Occipital lobe (tissue), 3 donors: ENCODE results near the gene HOXD1. TPM values are rescaled to one million over a fixed set of nuclear protein-coding genes. Genes with fewer than 3 reads are reported as not detected.

Experiments used
- DNase-seq: peaks from one replicate; lab custom pipeline; 2025; lab: John Stamatoyannopoulos, UW
- small RNA-seq: library from RNA; depleted of rRNA; stranded (forward); fragments of <200 nt; gene quantifications from one replicate; pipeline ENCODE3, GENCODE V24; 2014
- total RNA-seq: library from RNA; depleted of rRNA; stranded (reverse); fragments of >200 nt; gene quantifications from one replicate; pipeline ENCODE4 v1.2.3, GENCODE V29; 2014

HOXD1 gene
- total RNA-seq, 1 donor from 2014 or later, result not detected

- no peak for DNase-seq
Observed at GRCh38 chr2:176240301-176240700, 51.8 kb downstream of the HOXD1 start.

Small RNA genes lying within 50 kb of the gene (small RNA-seq; reads per million reads assigned to genes)
- 178 reads per million, percentile 97 among the genes with 10 or more reads in this experiment for gene MIR10B

Other genes starting within 250 kb of the HOXD1 start
- gene LNPK, start 186.4 kb upstream of the HOXD1 start, total RNA-seq, result 67.1 TPM
- gene EVX2, start 104.7 kb upstream of the HOXD1 start, total RNA-seq, result not detected
- not detected for gene HOXD13, start 95.9 kb upstream of the HOXD1 start, total RNA-seq
- not detected for gene HOXD12, start 88.9 kb upstream of the HOXD1 start, total RNA-seq
- gene HOXD11, start 81.4 kb upstream of the HOXD1 start, total RNA-seq, result not detected
- not detected for gene HOXD10, start 71.9 kb upstream of the HOXD1 start, total RNA-seq
- gene HOXD9, start 65.9 kb upstream of the HOXD1 start, total RNA-seq, result not detected
- not detected for gene HOXD8, start 59.0 kb upstream of the HOXD1 start, total RNA-seq
- not detected for gene HOXD4, start 37.1 kb upstream of the HOXD1 start, total RNA-seq
- gene HOXD3, start 31.4 kb upstream of the HOXD1 start, total RNA-seq, result not detected
- gene MTX2, start 80.8 kb downstream of the HOXD1 start, total RNA-seq, result 50.5 TPM